H9 (cell line): ENCODE data around the gene COPZ2. TPM values are rescaled to one million over a fixed set of nuclear protein-coding genes. Genes with fewer than 3 reads are reported as not detected.

Source experiments
- DNase-seq: peaks from one replicate; pipeline ENCODE4 v3.0.0-alpha.2; 2017
- H2AFZ ChIP-seq: one replicate; pipeline ENCODE4 v1.6.1; 2013; ENCODE audit warnings: mild to moderate bottlenecking, low read length, control low read depth, moderate library complexity
- H2AK5ac ChIP-seq: 2 replicates; pipeline ENCODE4 v1.6.1; 2013; ENCODE audit warnings: low read length, control low read depth, mixed read lengths; ENCODE audit not compliant: insufficient read length
- H2BK120ac ChIP-seq: one replicate; pipeline ENCODE4 v1.6.1; 2013; ENCODE audit warnings: low read depth, mild to moderate bottlenecking, low read length, control low read depth, inconsistent platforms; ENCODE audit not compliant: poor library complexity, severe bottlenecking
- H2BK12ac ChIP-seq: 2 replicates; pipeline ENCODE4 v1.6.1; 2013; ENCODE audit warnings: low read length, control low read depth, mixed read lengths, low read depth; ENCODE audit not compliant: insufficient read length
- H2BK15ac ChIP-seq: 2 replicates; pipeline ENCODE4 v1.6.1; 2013; ENCODE audit warnings: low read depth, low read length, control low read depth
- H2BK20ac ChIP-seq: one replicate; pipeline ENCODE4 v1.6.1; 2013; ENCODE audit warnings: low read depth, mild to moderate bottlenecking, low read length, control low read depth, inconsistent platforms; ENCODE audit not compliant: poor library complexity, severe bottlenecking
- H2BK5ac ChIP-seq: 2 replicates; pipeline ENCODE4 v1.6.1; 2013; ENCODE audit warnings: low read length, control low read depth, mixed read lengths; ENCODE audit not compliant: insufficient read length
- H3K14ac ChIP-seq: 2 replicates; pipeline ENCODE4 v1.6.1; 2013; ENCODE audit warnings: low read length, control low read depth; ENCODE audit not compliant: insufficient read depth
- H3K18ac ChIP-seq: 2 replicates; pipeline ENCODE4 v1.6.1; 2013; ENCODE audit warnings: low read depth, mild to moderate bottlenecking, mixed read lengths, low read length, control low read depth; ENCODE audit not compliant: insufficient read length
- H3K23ac ChIP-seq: 2 replicates; pipeline ENCODE4 v1.6.1; 2013; ENCODE audit warnings: low read length, control low read depth, mixed read lengths, low read depth; ENCODE audit not compliant: insufficient read length
- H3K23me2 ChIP-seq: 2 replicates; pipeline ENCODE4 v1.6.1; 2013; ENCODE audit warnings: low read depth, mild to moderate bottlenecking, mixed read lengths, low read length, control low read depth; ENCODE audit not compliant: insufficient read length, poor library complexity, severe bottlenecking
- H3K27ac ChIP-seq: 2 replicates; pipeline ENCODE4 v1.5.1; 2013; ENCODE audit warnings: low read length, control low read depth, mixed read lengths, low read depth; ENCODE audit not compliant: insufficient read length
- H3K27me3 ChIP-seq: 2 replicates; pipeline ENCODE4 v1.6.1; 2013; ENCODE audit warnings: low read length, control low read depth, inconsistent platforms; ENCODE audit not compliant: insufficient read depth
- H3K4ac ChIP-seq: 2 replicates; pipeline ENCODE4 v1.6.1; 2013; ENCODE audit warnings: low read depth, mild to moderate bottlenecking, control low read depth, inconsistent platforms, low read length, moderate library complexity
- H3K4me1 ChIP-seq: 2 replicates; pipeline ENCODE4 v1.6.1; 2013; ENCODE audit warnings: low read length, control low read depth, inconsistent platforms; ENCODE audit not compliant: insufficient read depth
- H3K4me2 ChIP-seq: 2 replicates; pipeline ENCODE4 v1.6.1; 2013; ENCODE audit warnings: low read length, control low read depth, mixed read lengths; ENCODE audit not compliant: insufficient read length, insufficient read depth
- H3K56ac ChIP-seq: 2 replicates; pipeline ENCODE4 v1.6.1; 2013; ENCODE audit warnings: low read depth, mild to moderate bottlenecking, mixed read lengths, low read length, control low read depth; ENCODE audit not compliant: insufficient read length
- H3K79me1 ChIP-seq: 2 replicates; pipeline ENCODE4 v1.6.1; 2013; ENCODE audit warnings: low read depth, mild to moderate bottlenecking, moderate library complexity, low read length, control low read depth, inconsistent platforms; ENCODE audit not compliant: insufficient read depth, poor library complexity, severe bottlenecking
- H3K79me2 ChIP-seq: 2 replicates; pipeline ENCODE4 v1.6.1; 2013; ENCODE audit warnings: low read length, control low read depth, inconsistent platforms; ENCODE audit not compliant: insufficient read depth
- H3K9ac ChIP-seq: 2 replicates; pipeline ENCODE4 v1.6.1; 2013; ENCODE audit warnings: low read length, control low read depth, mixed read lengths; ENCODE audit not compliant: insufficient read length; ENCODE audit errors: extremely low read depth
- H3K9me3 ChIP-seq: one replicate; pipeline ENCODE4 v1.6.1; 2013; ENCODE audit warnings: low read depth, low read length, inconsistent platforms; ENCODE audit not compliant: control insufficient read depth
- H3T11ph ChIP-seq: one replicate; pipeline ENCODE4 v1.6.1; 2013; ENCODE audit warnings: mild to moderate bottlenecking, low read length, control low read depth, inconsistent platforms
- H4K20me1 ChIP-seq: one replicate; pipeline ENCODE4 v1.6.1; 2013; ENCODE audit not compliant: control insufficient read depth, insufficient read length, insufficient read depth
- H4K5ac ChIP-seq: 2 replicates; pipeline ENCODE4 v1.6.1; 2013; ENCODE audit warnings: low read depth, mild to moderate bottlenecking, mixed read lengths, low read length, control low read depth; ENCODE audit not compliant: insufficient read length
- H4K8ac ChIP-seq: replicated peaks from 2 replicates; pipeline ENCODE4 v1.6.1; 2013; ENCODE audit warnings: low read length, control low read depth, mixed read lengths, low read depth; ENCODE audit not compliant: insufficient read length
- H4K91ac ChIP-seq: 2 replicates; pipeline ENCODE4 v1.6.1; 2013; ENCODE audit warnings: low read depth, mild to moderate bottlenecking, moderate library complexity, mixed read lengths, low read length, control low read depth; ENCODE audit not compliant: insufficient read length
- H3K27ac Mint-ChIP-seq, 3 experiments: 2 replicates in 2 of 3; 3 replicates in 1 of 3; pipeline ENCODE4 v1.8.0; 2020 to 2021; ENCODE audit warnings: mixed read lengths in 3 of 3, mild to moderate bottlenecking in 1 of 3, moderate library complexity in 1 of 3
- H3K27me3 Mint-ChIP-seq: 2 replicates; pipeline ENCODE4 v1.8.0; 2021; ENCODE audit warnings: low read depth, mild to moderate bottlenecking, moderate library complexity, mixed read lengths
- H3K36me3 Mint-ChIP-seq, 3 experiments: 2 replicates in 2 of 3; 3 replicates in 1 of 3; pipeline ENCODE4 v1.8.0; 2020 to 2021; ENCODE audit warnings: low read depth in 3 of 3, mixed read lengths in 3 of 3; ENCODE audit not compliant: insufficient read depth in 1 of 3
- H3K4me1 Mint-ChIP-seq, 2 experiments: 2 replicates each; pipeline ENCODE4 v1.8.0; 2020; ENCODE audit warnings: mixed read lengths in 2 of 2
- H3K4me3 Mint-ChIP-seq, 2 experiments: 2 replicates in 1 of 2; 3 replicates in 1 of 2; pipeline ENCODE4 v1.8.0; 2020 to 2021; ENCODE audit warnings: mild to moderate bottlenecking in 2 of 2, mixed read lengths in 2 of 2, moderate library complexity in 1 of 2
- H3K9me3 Mint-ChIP-seq, 2 experiments: 2 replicates in 1 of 2; 3 replicates in 1 of 2; pipeline ENCODE4 v1.8.0; 2020; ENCODE audit warnings: mild to moderate bottlenecking in 2 of 2, mixed read lengths in 2 of 2, moderate library complexity in 1 of 2
- CTCF ChIP-seq: fragments of 200-600 bp; sonication (generic); conservative IDR thresholded peaks from 3 replicates; pipeline ENCODE4 v1.8.0; 2021; ENCODE audit warnings: antibody characterized with exemption, mild to moderate bottlenecking
- WGBS: extraction: QIAGEN DNeasy Blood & Tissue Kit; methylation state at CpG from one replicate; pipeline ENCODE4 v1.1.7; 2013; ENCODE audit warnings: missing lambda C conversion rate, low lambda C conversion rate, mixed read lengths; ENCODE audit not compliant: insufficient read length; ENCODE audit errors: extremely low coverage; 5-methylcytosine and 5-hydroxymethylcytosine counted together
- total RNA-seq: library from RNA; stranded (reverse); gene quantifications from 2 replicates; pipeline ENCODE4 v1.2.1, GENCODE V29; 2021

The COPZ2 gene
- total RNA-seq, 1 experiment from 2014 or later, result 0.68 TPM

- Histone ChIP-seq H2BK120ac (peak overlapping the region; percentile 78), H3K23me2 (peaks cover 8% of the 10 kb centered on the region), H3K9ac (peak overlapping the region; percentile 14), H3K27ac (peak overlapping the region; percentile 1), H3K27me3 (no peaks in the 10 kb centered on the region), H2BK15ac (no peak overlapping the region), H3K18ac (peak overlapping the region; percentile 40), H3K4me1 (peaks cover 18% of the 10 kb centered on the region; the same call in 1 of the 2 replicates), H3T11ph (peak overlapping the region; percentile 78), H2BK12ac (no peak overlapping the region), H3K9me3 (no peaks in the 10 kb centered on the region), H3K4me2 (peak overlapping the region; percentile 77), H4K91ac (peak overlapping the region; percentile 30), H3K4ac (peak overlapping the region; percentile 54), H3K23ac (no peak overlapping the region), H2AK5ac (no peak overlapping the region), H4K5ac (no peak overlapping the region), H2BK5ac (peak overlapping the region; percentile 24), H4K20me1 (no peaks in the 10 kb centered on the region), H3K14ac (peak overlapping the region; percentile 60; the same call in 1 of the 2 replicates), H4K8ac (no peak overlapping the region), H3K79me1 (peaks cover 4% of the 10 kb centered on the region), H3K56ac (no peak overlapping the region), H2BK20ac (no peak overlapping the region), H3K79me2 (peaks cover 10% of the 10 kb centered on the region; the same call in 1 of the 2 replicates), H2AFZ (no peak overlapping the region)
- WGBS, result no CpG with 5 or more reads among the region's 10 CpGs
- H3K36me3 Mint-ChIP-seq, result peaks cover 69 to 79% (median 72%) of the 10 kb centered on the region in 3 experiments
- H3K4me1 Mint-ChIP-seq, result peaks cover 59 to 73% of the 10 kb centered on the region in 2 experiments
- DNase-seq, result no peak
- peak overlapping the region; percentile 99 to 100 (median 99) for H3K27ac Mint-ChIP-seq
- H3K27me3 Mint-ChIP-seq, result no peaks in the 10 kb centered on the region; the same call in 1 of the 2 replicates
- H3K9me3 Mint-ChIP-seq, result no peaks in the 10 kb centered on the region; a peak in 2 of 5 replicates
- H3K4me3 Mint-ChIP-seq, result peak overlapping the region; percentile 90 to 94
- TF ChIP-seq CTCF, result no peak
Observed at GRCh38 chr17:48056246-48056745, 18.7 kb upstream of the COPZ2 start.
